Upper lobe of left lung (tissue), 4 donors: ENCODE results near the gene RIN3.

Source experiments
- EP300 ChIP-seq, 4 donors: sonication (generic); formaldehyde crosslinking; IDR thresholded peaks; one replicate each; pipeline ENCODE4 v1.5.1; 2017; ENCODE audit warnings: antibody characterized with exemption in 4 of 4, control low read depth in 2 of 4
- POLR2A ChIP-seq, 4 donors: fragments of 450-650 bp; IDR thresholded peaks; one replicate each; pipeline ENCODE4 v1.5.1; 2016 to 2017; ENCODE audit warnings: antibody characterized with exemption in 4 of 4, mild to moderate bottlenecking in 2 of 4
- TF ChIP-seq, protein P1 (sequence below), 6 experiments: fragments of 450-650 bp in 4 of 6; fragments of 200-600 bp in 2 of 6; sonication (generic) in 2 of 6; IDR thresholded peaks; one replicate each; pipeline ENCODE4 v1.5.1; 2016 to 2019; ENCODE audit warnings: antibody characterized with exemption in 6 of 6

DNA sequence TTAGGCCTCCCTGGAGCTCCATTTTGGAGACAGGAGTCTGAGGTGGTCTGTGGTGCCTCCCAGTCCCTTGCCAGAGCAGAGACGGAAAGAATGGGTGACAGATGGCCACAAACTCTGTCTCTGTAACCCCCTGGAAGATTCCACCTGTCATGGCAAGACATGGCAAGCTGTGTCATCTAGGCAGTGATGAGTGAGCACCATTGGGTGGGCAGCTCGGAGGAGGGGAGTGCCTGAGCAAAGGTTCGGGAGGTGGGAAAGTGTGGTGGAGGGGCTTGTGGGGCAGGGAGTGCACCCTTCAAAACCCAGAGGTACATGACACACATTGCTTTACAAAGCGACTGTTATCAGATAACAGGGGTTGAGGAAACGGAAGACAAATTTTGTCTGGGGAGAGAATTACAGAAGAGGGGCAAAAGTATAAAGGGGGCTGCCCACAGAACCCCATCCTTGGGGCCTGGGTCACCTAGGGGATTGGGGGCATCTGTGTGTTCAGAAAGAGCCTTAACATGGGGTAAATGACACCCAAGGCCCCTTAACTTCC lies 3.5 kb downstream of the RIN3 start:
- TF ChIP-seq, protein P1, sequence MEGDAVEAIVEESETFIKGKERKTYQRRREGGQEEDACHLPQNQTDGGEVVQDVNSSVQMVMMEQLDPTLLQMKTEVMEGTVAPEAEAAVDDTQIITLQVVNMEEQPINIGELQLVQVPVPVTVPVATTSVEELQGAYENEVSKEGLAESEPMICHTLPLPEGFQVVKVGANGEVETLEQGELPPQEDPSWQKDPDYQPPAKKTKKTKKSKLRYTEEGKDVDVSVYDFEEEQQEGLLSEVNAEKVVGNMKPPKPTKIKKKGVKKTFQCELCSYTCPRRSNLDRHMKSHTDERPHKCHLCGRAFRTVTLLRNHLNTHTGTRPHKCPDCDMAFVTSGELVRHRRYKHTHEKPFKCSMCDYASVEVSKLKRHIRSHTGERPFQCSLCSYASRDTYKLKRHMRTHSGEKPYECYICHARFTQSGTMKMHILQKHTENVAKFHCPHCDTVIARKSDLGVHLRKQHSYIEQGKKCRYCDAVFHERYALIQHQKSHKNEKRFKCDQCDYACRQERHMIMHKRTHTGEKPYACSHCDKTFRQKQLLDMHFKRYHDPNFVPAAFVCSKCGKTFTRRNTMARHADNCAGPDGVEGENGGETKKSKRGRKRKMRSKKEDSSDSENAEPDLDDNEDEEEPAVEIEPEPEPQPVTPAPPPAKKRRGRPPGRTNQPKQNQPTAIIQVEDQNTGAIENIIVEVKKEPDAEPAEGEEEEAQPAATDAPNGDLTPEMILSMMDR (IDR thresholded peaks at IDR 0.05): no peak
- TF ChIP-seq POLR2A (IDR thresholded peaks at IDR 0.05) (no peak), EP300 (IDR thresholded peaks at IDR 0.05) (no peak)
